Neural cell (in vitro differentiated cells): ENCODE measurements around the gene EMD. TPM values are rescaled to one million over a fixed set of nuclear protein-coding genes. Genes with fewer than 3 reads are reported as not detected.

Source experiments
- H2AFZ ChIP-seq: fragments of 200-600, 300-800 bp; sonication (generic), shearing (Covaris generic); 2 replicates; pipeline ENCODE4 v1.6.0; 2014; ENCODE audit warnings: low read depth, mild to moderate bottlenecking, antibody characterized with exemption, low read length, moderate library complexity
- H3F3A ChIP-seq: fragments of 200-600 bp; shearing (Covaris generic); 2 replicates; pipeline ENCODE4 v1.6.1; 2016; ENCODE audit warnings: mild to moderate bottlenecking, moderate library complexity, mixed read lengths, antibody characterized with exemption, low read length; ENCODE audit not compliant: insufficient read depth, poor library complexity, severe bottlenecking
- H3K27ac ChIP-seq: fragments of 200-600, 300-800 bp; sonication (generic), shearing (Covaris generic); 2 replicates; pipeline ENCODE4 v1.5.1; 2014; ENCODE audit warnings: mild to moderate bottlenecking, low read length, moderate library complexity
- H3K27me3 ChIP-seq: fragments of 300-800, 200-600 bp; sonication (generic), shearing (Covaris generic); 2 replicates; pipeline ENCODE4 v1.6.0; 2014; ENCODE audit warnings: mild to moderate bottlenecking, low read depth, low read length, moderate library complexity; ENCODE audit not compliant: insufficient read depth
- H3K36me3 ChIP-seq: fragments of 300-800, 200-600 bp; sonication (generic), shearing (Covaris generic); 2 replicates; pipeline ENCODE4 v1.5.1; 2014; ENCODE audit warnings: mild to moderate bottlenecking, antibody characterized with exemption, low read length, moderate library complexity; ENCODE audit not compliant: insufficient read depth
- H3K4me2 ChIP-seq: fragments of 300-800, 200-600 bp; sonication (generic), shearing (Covaris generic); 2 replicates; pipeline ENCODE4 v1.6.0; 2014; ENCODE audit warnings: mild to moderate bottlenecking, low read length
- H3K4me3 ChIP-seq: fragments of 300-800, 200-600 bp; sonication (generic), shearing (Covaris generic); 2 replicates; pipeline ENCODE4 v1.5.1; 2014; ENCODE audit warnings: mild to moderate bottlenecking, low read length, moderate library complexity
- H3K79me2 ChIP-seq: fragments of 200-600 bp; shearing (Covaris generic); replicated peaks from 2 replicates; pipeline ENCODE4 v1.6.0; 2014; ENCODE audit warnings: mild to moderate bottlenecking, low read length, moderate library complexity; ENCODE audit not compliant: insufficient read depth
- H3K9ac ChIP-seq: fragments of 300-800, 200-600 bp; sonication (generic), shearing (Covaris generic); 2 replicates; pipeline ENCODE4 v1.6.1; 2016; ENCODE audit warnings: mild to moderate bottlenecking, low read length, mixed read lengths
- H3K9me2 ChIP-seq: fragments of 200-600 bp; shearing (Covaris generic); 2 replicates; pipeline ENCODE4 v1.6.1; 2016; ENCODE audit warnings: mild to moderate bottlenecking, low read length, mixed read lengths; ENCODE audit not compliant: insufficient read depth
- H3K9me3 ChIP-seq: fragments of 200-600, 300-800 bp; sonication (generic), shearing (Covaris generic); 2 replicates; pipeline ENCODE4 v1.6.1; 2016; ENCODE audit warnings: mild to moderate bottlenecking, mixed run types, low read length, moderate library complexity, mixed read lengths
- H4K20me1 ChIP-seq: fragments of 200-600 bp; shearing (Covaris generic); 2 replicates; pipeline ENCODE4 v1.6.1; 2016; ENCODE audit warnings: mild to moderate bottlenecking, mixed run types; ENCODE audit not compliant: insufficient read depth
- CTCF ChIP-seq: fragments of 450-650 bp; IDR thresholded peaks from 2 replicates; pipeline ENCODE4 v1.5.1; 2014; ENCODE audit warnings: antibody characterized with exemption, mild to moderate bottlenecking, moderate library complexity; ENCODE audit not compliant: poor library complexity, severe bottlenecking
- EP300 ChIP-seq: fragments of 450-650 bp; conservative IDR thresholded peaks from 2 replicates; pipeline ENCODE4 v1.6.1; 2014; ENCODE audit warnings: antibody characterized with exemption, mild to moderate bottlenecking, moderate library complexity; ENCODE audit not compliant: poor library complexity, severe bottlenecking
- EZH2 ChIP-seq: fragments of 200-600, 300-800 bp; shearing (Covaris generic), sonication (generic); IDR thresholded peaks from 2 replicates; pipeline ENCODE4 v1.6.1; 2014; ENCODE audit warnings: antibody characterized with exemption, low read length, borderline replicate concordance, mild to moderate bottlenecking; ENCODE audit not compliant: insufficient read depth, poor library complexity, severe bottlenecking
- MXI1 ChIP-seq: fragments of 450-650 bp; conservative IDR thresholded peaks from 2 replicates; pipeline ENCODE4 v1.6.1; 2014; ENCODE audit warnings: antibody characterized with exemption, mild to moderate bottlenecking; ENCODE audit not compliant: poor library complexity, severe bottlenecking
- POLR2AphosphoS5 ChIP-seq: IDR thresholded peaks from 2 replicates; pipeline ENCODE4 v1.6.1; 2012
- RAD21 ChIP-seq: fragments of 450-650 bp; conservative IDR thresholded peaks from 2 replicates; pipeline ENCODE4 v1.6.1; 2014; ENCODE audit warnings: antibody characterized with exemption, mild to moderate bottlenecking, moderate library complexity
- REST ChIP-seq: IDR thresholded peaks from 2 replicates; pipeline ENCODE4 v1.6.1; 2012; ENCODE audit warnings: borderline replicate concordance
- SMC3 ChIP-seq: fragments of 450-650 bp; conservative IDR thresholded peaks from 2 replicates; pipeline ENCODE4 v1.6.1; 2014; ENCODE audit warnings: antibody characterized with exemption, mild to moderate bottlenecking, moderate library complexity; ENCODE audit not compliant: poor library complexity
- TAF1 ChIP-seq: IDR thresholded peaks from 2 replicates; pipeline ENCODE4 v1.6.1; 2012; ENCODE audit warnings: low read depth
- polyA plus RNA-seq: library from polyadenylated mRNA; depleted of rRNA; stranded (reverse); fragments of >200 nt; gene quantifications from 2 replicates; pipeline ENCODE4 v1.2.3, GENCODE V29; 2014

Gene EMD
- polyA plus RNA-seq, 1 donor from 2014 or later, result 67.9 TPM

- no peak for TF ChIP-seq MXI1
- TF ChIP-seq REST, result no peak
- TF ChIP-seq CTCF, result no peak
- TF ChIP-seq POLR2AphosphoS5, result no peak
- TF ChIP-seq EP300, result no peak
- no peak for TF ChIP-seq TAF1
- no peak for TF ChIP-seq SMC3
- no peak for TF ChIP-seq EZH2
- no peak for TF ChIP-seq RAD21
- Histone ChIP-seq H3K9me3 (no peaks in the 10 kb centered on the region), H3K79me2 (peaks cover 8% of the 10 kb centered on the region), H3K4me2 (no peak overlapping the region), H2AFZ (no peak overlapping the region), H4K20me1 (no peaks in the 10 kb centered on the region), H3K27ac (no peak overlapping the region), H3K27me3 (no peaks in the 10 kb centered on the region), H3K9ac (no peak overlapping the region), H3K4me3 (no peak overlapping the region), H3K9me2 (no peaks in the 10 kb centered on the region), H3F3A (no peaks in the 10 kb centered on the region), H3K36me3 (no peaks in the 10 kb centered on the region)
These were observed 4.0 kb upstream of the EMD start for GRCh38 chrX:154375156-154375504.

GRCh38 chrX:154376774-154377173, 2.3 kb upstream of the EMD start:
- no peaks in the 10 kb centered on the region for H3F3A ChIP-seq
- no peak overlapping the region for H3K9ac ChIP-seq
- H4K20me1 ChIP-seq, result no peaks in the 10 kb centered on the region
- H3K27ac ChIP-seq, result no peak overlapping the region
- no peak for TF ChIP-seq EP300
- TF ChIP-seq SMC3, result no peak
- no peak for TF ChIP-seq TAF1
- TF ChIP-seq POLR2AphosphoS5, result no peak
- no peak for TF ChIP-seq REST
- no peak for TF ChIP-seq CTCF
- no peak for TF ChIP-seq RAD21
- no peak for TF ChIP-seq EZH2
- no peak for TF ChIP-seq MXI1
- H3K4me3 ChIP-seq, result no peak overlapping the region
- H3K27me3 ChIP-seq, result no peaks in the 10 kb centered on the region
- peaks cover 9% of the 10 kb centered on the region for H3K79me2 ChIP-seq
- no peaks in the 10 kb centered on the region for H3K9me2 ChIP-seq
- H2AFZ ChIP-seq, result no peak overlapping the region
- no peaks in the 10 kb centered on the region for H3K36me3 ChIP-seq
- H3K9me3 ChIP-seq, result no peaks in the 10 kb centered on the region
- H3K4me2 ChIP-seq, result no peak overlapping the region
